Lower lobe of right lung (tissue), 2 donors: Measurements from ENCODE around the gene COL19A1. TPM values are rescaled to one million over a fixed set of nuclear protein-coding genes. Genes with fewer than 3 reads are reported as not detected.
"Not testable (repeated sequence)": the region's sequence is repeated elsewhere in the genome, so short reads cannot be mapped to it uniquely, and the experiment has no call there.

Experiments used
- ATAC-seq, 2 donors: fragments of 200-7000 bp; cut with Tn5 transposase; one replicate each; pipeline ENCODE4 v1.9.1; 2020 to 2022; ENCODE audit warnings: mild to moderate bottlenecking in 2 of 2, moderate library complexity in 2 of 2
- DNase-seq: peaks from one replicate; pipeline ENCODE4 v3.0.0-alpha.2; 2020
- H3K27ac ChIP-seq: fragments of 200-600 bp; one replicate; pipeline ENCODE4 v1.8.0; 2022
- H3K27me3 ChIP-seq: fragments of 200-600 bp; one replicate; pipeline ENCODE4 v1.8.0; 2022; ENCODE audit warnings: low read depth
- H3K36me3 ChIP-seq: fragments of 200-600 bp; one replicate; pipeline ENCODE4 v1.8.0; 2022; ENCODE audit warnings: mild to moderate bottlenecking
- H3K4me1 ChIP-seq: fragments of 200-600 bp; one replicate; pipeline ENCODE4 v1.8.0; 2022
- H3K4me3 ChIP-seq: fragments of 200-600 bp; one replicate; pipeline ENCODE4 v1.8.0; 2022; ENCODE audit warnings: mild to moderate bottlenecking
- H3K9me3 ChIP-seq: fragments of 200-600 bp; one replicate; pipeline ENCODE4 v1.8.0; 2022
- CTCF ChIP-seq: fragments of 200-600 bp; IDR thresholded peaks from one replicate; pipeline ENCODE4 v1.8.0; 2022; ENCODE audit warnings: antibody characterized with exemption, mild to moderate bottlenecking
- intact Hi-C: fragments of 100-400 bp; cut with DNase I; formaldehyde crosslinking; loops from one replicate; pipeline ENCODE4 v1.11.0; 2022
- total RNA-seq: library from RNA; stranded (reverse); fragmentation: NEBNext Ultra II Directional; extraction: Animal tissue kit (Norgen Biotek cat#: 25700); gene quantifications from one replicate; pipeline ENCODE4 v1.2.1, GENCODE V29; 2021
- donor health status: DM: no; HTN: yes; CAD: no; lungs with severe emphysema.

COL19A1 gene
- total RNA-seq, 1 donor from 2014 or later: not detected

- DNase-seq (no peak), ATAC-seq (no peak)
- H3K4me1 ChIP-seq: no peaks in the 10 kb centered on the region
- intact Hi-C loops: no loop called here
- H3K36me3 ChIP-seq: no peaks in the 10 kb centered on the region
- no peak for TF ChIP-seq CTCF
- no peak overlapping the region for H3K4me3 ChIP-seq
- H3K9me3 ChIP-seq: no peaks in the 10 kb centered on the region
- H3K27ac ChIP-seq: no peak overlapping the region
- no peaks in the 10 kb centered on the region for H3K27me3 ChIP-seq
These were observed 46.3 kb upstream of the COL19A1 start for GRCh38 chr6:69820018-69820417.

- H3K36me3 ChIP-seq: no peaks in the 10 kb centered on the region
These were observed 45.9 kb upstream of the COL19A1 start for GRCh38 chr6:69820438-69820837.

GRCh38 chr6:69824355-69824754 is 42.0 kb upstream of the COL19A1 start:
- ATAC-seq, H3K36me3 ChIP-seq, intact Hi-C loops, DNase-seq, H3K9me3 ChIP-seq, H3K4me3 ChIP-seq, H3K27me3 ChIP-seq, H3K27ac ChIP-seq, H3K4me1 ChIP-seq: not testable (repeated sequence)

More at GRCh38 chr6:69820438-69820837, 45.9 kb upstream of the COL19A1 start:
- intact Hi-C loops: no loop called here
- Histone ChIP-seq H3K27ac (no peak overlapping the region), H3K4me3 (no peak overlapping the region), H3K4me1 (no peaks in the 10 kb centered on the region), H3K27me3 (no peaks in the 10 kb centered on the region), H3K9me3 (no peaks in the 10 kb centered on the region)
- TF ChIP-seq CTCF: no peak
- no peak for ATAC-seq
- no peak for DNase-seq

GRCh38 chr6:69825904-69826303 is 40.5 kb upstream of the COL19A1 start:
- Histone ChIP-seq H3K27ac (no peak overlapping the region), H3K4me3 (no peak overlapping the region), H3K36me3 (no peaks in the 10 kb centered on the region), H3K9me3 (no peaks in the 10 kb centered on the region), H3K4me1 (no peaks in the 10 kb centered on the region), H3K27me3 (no peaks in the 10 kb centered on the region)
- no peak for TF ChIP-seq CTCF
- intact Hi-C loops: no loop called here
- DNase-seq (no peak), ATAC-seq (no peak)

- H3K36me3 ChIP-seq: no peaks in the 10 kb centered on the region
- no peaks in the 10 kb centered on the region for H3K9me3 ChIP-seq
- no peak for DNase-seq
- no peak for ATAC-seq
- intact Hi-C loops: no loop called here
- H3K4me3 ChIP-seq: no peak overlapping the region
- no peaks in the 10 kb centered on the region for H3K4me1 ChIP-seq
- no peak overlapping the region for H3K27ac ChIP-seq
- no peak for TF ChIP-seq CTCF
- H3K27me3 ChIP-seq: no peaks in the 10 kb centered on the region
These were observed 39.0 kb upstream of the COL19A1 start for GRCh38 chr6:69827276-69827893.

GRCh38 chr6:69832558-69832957 is 33.8 kb upstream of the COL19A1 start:
- intact Hi-C loops: no loop called here
- DNase-seq: no peak
- H3K36me3 ChIP-seq: no peaks in the 10 kb centered on the region
- no peak overlapping the region for H3K4me3 ChIP-seq
- no peaks in the 10 kb centered on the region for H3K9me3 ChIP-seq
- no peak for TF ChIP-seq CTCF
- ATAC-seq: no peak
- H3K4me1 ChIP-seq: no peaks in the 10 kb centered on the region
- H3K27ac ChIP-seq: no peak overlapping the region
- no peaks in the 10 kb centered on the region for H3K27me3 ChIP-seq
